ENCODE results near the gene FAM89A. TPM values are rescaled to one million over a fixed set of nuclear protein-coding genes. Genes with fewer than 3 reads are reported as not detected.

The FAM89A gene
- total RNA-seq = 16.1 and 18.7 TPM in 2 replicates

GRCh38 chr1:231040019-231040799 lies at the start of gene FAM89A:
Gene FAM89A, minus strand, starts transcription at chr1:231040254. Its CDS starts 43 bp downstream, at chr1:231040211.
- H3K27ac Mint-ChIP-seq = no peak within 1 kb of the TSS
- H3K36me3 Mint-ChIP-seq (ENCODE audit: low read depth) = peaks cover 8% of the 10 kb centered on the region
- peaks cover 32% of the 10 kb centered on the region for H3K27me3 Mint-ChIP-seq (ENCODE audit: low read depth)
- DNase-seq (ENCODE audit: low spot score) = peak; percentile 59
- peaks cover 7% of the 10 kb centered on the region for H3K9me3 Mint-ChIP-seq
- H3K4me1 Mint-ChIP-seq (ENCODE audit: low read depth) = peaks cover 29% of the 10 kb centered on the region
- intact Hi-C loops (cut with micrococcal nuclease) = loop anchor here (5.0 kb wide), 1 partner anchor 173 kb away; the partner anchor contains the start of gene C1orf198
- peak within 1 kb of the TSS; percentile 79 for H3K4me3 Mint-ChIP-seq (ENCODE audit: low read depth)

GRCh38 chr1:231084353-231084752 lies 44.3 kb upstream of the FAM89A start:
- no peak for DNase-seq (ENCODE audit: low spot score)
- no peak overlapping the region for H3K4me3 Mint-ChIP-seq (ENCODE audit: low read depth)

GRCh38 chr1:231079163-231079562 lies 39.1 kb upstream of the FAM89A start:
- H3K9me3 Mint-ChIP-seq = no peaks in the 10 kb centered on the region
- no peak overlapping the region for H3K27ac Mint-ChIP-seq
- peaks cover 12% of the 10 kb centered on the region for H3K27me3 Mint-ChIP-seq (ENCODE audit: low read depth)
- DNase-seq (ENCODE audit: low spot score) = no peak
- H3K4me1 Mint-ChIP-seq (ENCODE audit: low read depth) = peaks cover 1% of the 10 kb centered on the region
- intact Hi-C loops (cut with micrococcal nuclease) = no loop called here
- H3K4me3 Mint-ChIP-seq (ENCODE audit: low read depth) = no peak overlapping the region
- no peaks in the 10 kb centered on the region for H3K36me3 Mint-ChIP-seq (ENCODE audit: low read depth)

More at GRCh38 chr1:231084353-231084752, 44.3 kb upstream of the FAM89A start:
- H3K27me3 Mint-ChIP-seq (ENCODE audit: low read depth) = peaks cover 10% of the 10 kb centered on the region
- H3K36me3 Mint-ChIP-seq (ENCODE audit: low read depth) = no peaks in the 10 kb centered on the region
- peaks cover 8% of the 10 kb centered on the region for H3K4me1 Mint-ChIP-seq (ENCODE audit: low read depth)
- intact Hi-C loops (cut with micrococcal nuclease) = no loop called here
- H3K27ac Mint-ChIP-seq = no peak overlapping the region
- H3K9me3 Mint-ChIP-seq = no peaks in the 10 kb centered on the region

GRCh38 chr1:231078250-231078649 lies 38.2 kb upstream of the FAM89A start:
- H3K4me1 Mint-ChIP-seq (ENCODE audit: low read depth) = peaks cover 1% of the 10 kb centered on the region
- H3K9me3 Mint-ChIP-seq = no peaks in the 10 kb centered on the region
- no peak for DNase-seq (ENCODE audit: low spot score)
- intact Hi-C loops (cut with micrococcal nuclease) = no loop called here
- peaks cover 12% of the 10 kb centered on the region for H3K27me3 Mint-ChIP-seq (ENCODE audit: low read depth)
- no peak overlapping the region for H3K4me3 Mint-ChIP-seq (ENCODE audit: low read depth)
- H3K27ac Mint-ChIP-seq = no peak overlapping the region
- no peaks in the 10 kb centered on the region for H3K36me3 Mint-ChIP-seq (ENCODE audit: low read depth)

- H3K4me3 Mint-ChIP-seq (ENCODE audit: low read depth) = no peak overlapping the region
- no peaks in the 10 kb centered on the region for H3K36me3 Mint-ChIP-seq (ENCODE audit: low read depth)
- H3K4me1 Mint-ChIP-seq (ENCODE audit: low read depth) = peaks cover 1% of the 10 kb centered on the region
- intact Hi-C loops (cut with micrococcal nuclease) = no loop called here
- H3K9me3 Mint-ChIP-seq = no peaks in the 10 kb centered on the region
- no peak overlapping the region for H3K27ac Mint-ChIP-seq
- peaks cover 12% of the 10 kb centered on the region for H3K27me3 Mint-ChIP-seq (ENCODE audit: low read depth)
- no peak for DNase-seq (ENCODE audit: low spot score)
Observed at GRCh38 chr1:231076802-231077201, 36.7 kb upstream of the FAM89A start.

- peaks cover 4% of the 10 kb centered on the region for H3K27me3 Mint-ChIP-seq (ENCODE audit: low read depth)
- intact Hi-C loops (cut with micrococcal nuclease) = no loop called here
- DNase-seq (ENCODE audit: low spot score) = no peak
- peaks cover 1% of the 10 kb centered on the region for H3K4me1 Mint-ChIP-seq (ENCODE audit: low read depth)
- H3K27ac Mint-ChIP-seq = no peak overlapping the region
- no peaks in the 10 kb centered on the region for H3K36me3 Mint-ChIP-seq (ENCODE audit: low read depth)
- no peaks in the 10 kb centered on the region for H3K9me3 Mint-ChIP-seq
- H3K4me3 Mint-ChIP-seq (ENCODE audit: low read depth) = no peak overlapping the region
Observed at GRCh38 chr1:231075497-231075896, 35.4 kb upstream of the FAM89A start.

GRCh38 chr1:231075020-231075419 lies 35.0 kb upstream of the FAM89A start:
- Mint-ChIP-seq H3K36me3 (ENCODE audit: low read depth) (no peaks in the 10 kb centered on the region), H3K9me3 (no peaks in the 10 kb centered on the region), H3K27ac (no peak overlapping the region), H3K27me3 (ENCODE audit: low read depth) (peaks cover 4% of the 10 kb centered on the region), H3K4me3 (ENCODE audit: low read depth) (no peak overlapping the region), H3K4me1 (ENCODE audit: low read depth) (peaks cover 1% of the 10 kb centered on the region)
- intact Hi-C loops (cut with micrococcal nuclease) = no loop called here
- DNase-seq (ENCODE audit: low spot score) = no peak

GRCh38 chr1:231074046-231074445 lies 34.0 kb upstream of the FAM89A start:
- no peak for DNase-seq (ENCODE audit: low spot score)
- intact Hi-C loops (cut with micrococcal nuclease) = no loop called here
- Mint-ChIP-seq H3K36me3 (ENCODE audit: low read depth) (no peaks in the 10 kb centered on the region), H3K27ac (no peak overlapping the region), H3K9me3 (no peaks in the 10 kb centered on the region), H3K27me3 (ENCODE audit: low read depth) (peaks cover 4% of the 10 kb centered on the region), H3K4me1 (ENCODE audit: low read depth) (no peaks in the 10 kb centered on the region), H3K4me3 (ENCODE audit: low read depth) (no peak overlapping the region)

- no peaks in the 10 kb centered on the region for H3K9me3 Mint-ChIP-seq
- no peak overlapping the region for H3K27ac Mint-ChIP-seq
- H3K4me1 Mint-ChIP-seq (ENCODE audit: low read depth) = no peaks in the 10 kb centered on the region
- H3K4me3 Mint-ChIP-seq (ENCODE audit: low read depth) = no peak overlapping the region
- DNase-seq (ENCODE audit: low spot score) = no peak
- no peaks in the 10 kb centered on the region for H3K36me3 Mint-ChIP-seq (ENCODE audit: low read depth)
- H3K27me3 Mint-ChIP-seq (ENCODE audit: low read depth) = peaks cover 4% of the 10 kb centered on the region
- intact Hi-C loops (cut with micrococcal nuclease) = no loop called here
Observed at GRCh38 chr1:231073331-231073730, 33.3 kb upstream of the FAM89A start.

GRCh38 chr1:231072502-231073094 lies 32.5 kb upstream of the FAM89A start:
- Mint-ChIP-seq H3K36me3 (ENCODE audit: low read depth) (no peaks in the 10 kb centered on the region), H3K9me3 (no peaks in the 10 kb centered on the region), H3K4me1 (ENCODE audit: low read depth) (no peaks in the 10 kb centered on the region), H3K27ac (no peak overlapping the region), H3K27me3 (ENCODE audit: low read depth) (peaks cover 1% of the 10 kb centered on the region), H3K4me3 (ENCODE audit: low read depth) (no peak overlapping the region)
- intact Hi-C loops (cut with micrococcal nuclease) = no loop called here
- no peak for DNase-seq (ENCODE audit: low spot score)

- no peak for DNase-seq (ENCODE audit: low spot score)
- H3K36me3 Mint-ChIP-seq (ENCODE audit: low read depth) = no peaks in the 10 kb centered on the region
- H3K27ac Mint-ChIP-seq = no peak overlapping the region
- no peaks in the 10 kb centered on the region for H3K4me1 Mint-ChIP-seq (ENCODE audit: low read depth)
- no peaks in the 10 kb centered on the region for H3K9me3 Mint-ChIP-seq
- no peak overlapping the region for H3K4me3 Mint-ChIP-seq (ENCODE audit: low read depth)
- H3K27me3 Mint-ChIP-seq (ENCODE audit: low read depth) = no peaks in the 10 kb centered on the region
- intact Hi-C loops (cut with micrococcal nuclease) = no loop called here
Observed at GRCh38 chr1:231072041-231072440, 32.0 kb upstream of the FAM89A start.

GRCh38 chr1:231070758-231071444 lies 30.8 kb upstream of the FAM89A start:
- H3K9me3 Mint-ChIP-seq = no peaks in the 10 kb centered on the region
- H3K27me3 Mint-ChIP-seq (ENCODE audit: low read depth) = peaks cover 2% of the 10 kb centered on the region
- no peaks in the 10 kb centered on the region for H3K4me1 Mint-ChIP-seq (ENCODE audit: low read depth)
- no peak overlapping the region for H3K4me3 Mint-ChIP-seq (ENCODE audit: low read depth)
- no peak for DNase-seq (ENCODE audit: low spot score)
- no peaks in the 10 kb centered on the region for H3K36me3 Mint-ChIP-seq (ENCODE audit: low read depth)
- intact Hi-C loops (cut with micrococcal nuclease) = no loop called here
- H3K27ac Mint-ChIP-seq = no peak overlapping the region

- intact Hi-C loops (cut with micrococcal nuclease) = no loop called here
- H3K27ac Mint-ChIP-seq = no peak overlapping the region
- H3K36me3 Mint-ChIP-seq (ENCODE audit: low read depth) = no peaks in the 10 kb centered on the region
- peaks cover 6% of the 10 kb centered on the region for H3K27me3 Mint-ChIP-seq (ENCODE audit: low read depth)
- H3K4me1 Mint-ChIP-seq (ENCODE audit: low read depth) = no peaks in the 10 kb centered on the region
- H3K9me3 Mint-ChIP-seq = no peaks in the 10 kb centered on the region
- no peak for DNase-seq (ENCODE audit: low spot score)
- H3K4me3 Mint-ChIP-seq (ENCODE audit: low read depth) = no peak overlapping the region
Observed at GRCh38 chr1:231069333-231069732, 29.3 kb upstream of the FAM89A start.
